HepG2 (cell line): Measurements from ENCODE around the gene CMIP. TPM values are rescaled to one million over a fixed set of nuclear protein-coding genes. Genes with fewer than 3 reads are reported as not detected.

Experiments used
- ATF6 ChIP-seq: sonication (generic); formaldehyde crosslinking; conservative IDR thresholded peaks from 2 replicates; pipeline ENCODE4 v1.4.0; 2020; ENCODE audit warnings: missing genetic modification reagents
- CAMTA2 ChIP-seq: sonication (generic); formaldehyde crosslinking; IDR thresholded peaks from 2 replicates; pipeline ENCODE4 v1.4.0; 2020; ENCODE audit warnings: mild to moderate bottlenecking, missing genetic modification reagents, borderline replicate concordance
- CHCHD3 ChIP-seq: sonication (generic); formaldehyde crosslinking; IDR thresholded peaks from 2 replicates; pipeline ENCODE4 v1.8.0; 2022; ENCODE audit warnings: mild to moderate bottlenecking, missing genetic modification reagents, moderate library complexity
- IRF2 ChIP-seq: IDR thresholded peaks from 2 replicates; pipeline ENCODE4 v1.6.1; 2018; ENCODE audit warnings: missing genetic modification reagents, missing compliant biosample characterization
- NPAS2 ChIP-seq: sonication (generic); formaldehyde crosslinking; IDR thresholded peaks from 2 replicates; pipeline ENCODE4 v1.8.0; 2022; ENCODE audit warnings: mild to moderate bottlenecking, missing genetic modification reagents, borderline replicate concordance
- TCF7L2 ChIP-seq: IDR thresholded peaks from 2 replicates; pipeline ENCODE4 v1.6.1; 2011; ENCODE audit warnings: mild to moderate bottlenecking, low read depth, low read length, moderate library complexity
- TERF1 ChIP-seq: sonication (generic); formaldehyde crosslinking; IDR thresholded peaks from 2 replicates; pipeline ENCODE4 v1.8.0; 2022; ENCODE audit warnings: mild to moderate bottlenecking, missing genetic modification reagents, moderate library complexity
- TFDP1 ChIP-seq: IDR thresholded peaks from 2 replicates; pipeline ENCODE4 v1.6.1; 2016; ENCODE audit warnings: missing compliant biosample characterization, missing genetic modification reagents, borderline replicate concordance
- ZBTB43 ChIP-seq: sonication (generic); formaldehyde crosslinking; conservative IDR thresholded peaks from 2 replicates; pipeline ENCODE4 v1.4.0; 2020; ENCODE audit warnings: missing genetic modification reagents
- ZFP41 ChIP-seq: sonication (generic); formaldehyde crosslinking; IDR thresholded peaks from 2 replicates; pipeline ENCODE4 v1.4.0; 2020; ENCODE audit warnings: mild to moderate bottlenecking, missing genetic modification reagents, borderline replicate concordance
- ZFP90 ChIP-seq: sonication (generic); formaldehyde crosslinking; IDR thresholded peaks from 2 replicates; pipeline ENCODE4 v1.8.0; 2022; ENCODE audit warnings: missing genetic modification reagents, mild to moderate bottlenecking, inconsistent platforms, borderline replicate concordance
- ZHX1 ChIP-seq: sonication (generic); formaldehyde crosslinking; IDR thresholded peaks from 2 replicates; pipeline ENCODE4 v1.8.1; 2022; ENCODE audit warnings: low read depth, mild to moderate bottlenecking, missing genetic modification reagents
- ZNF230 ChIP-seq: sonication (generic); formaldehyde crosslinking; IDR thresholded peaks from 2 replicates; pipeline ENCODE4 v1.4.0; 2020; ENCODE audit warnings: mild to moderate bottlenecking, missing genetic modification reagents
- ZNF317 ChIP-seq: sonication (generic); formaldehyde crosslinking; IDR thresholded peaks from 2 replicates; pipeline ENCODE4 v1.5.0; 2020; ENCODE audit warnings: mild to moderate bottlenecking, missing genetic modification reagents
- ZNF367 ChIP-seq: sonication (generic); formaldehyde crosslinking; IDR thresholded peaks from 2 replicates; pipeline ENCODE4 v1.4.0; 2020; ENCODE audit warnings: missing genetic modification reagents, borderline replicate concordance
- ZNF441 ChIP-seq: sonication (generic); formaldehyde crosslinking; IDR thresholded peaks from 2 replicates; pipeline ENCODE4 v1.7.0; 2021; ENCODE audit warnings: missing genetic modification reagents, borderline replicate concordance
- ZNF530 ChIP-seq: sonication (generic); formaldehyde crosslinking; IDR thresholded peaks from 2 replicates; pipeline ENCODE4 v1.5.0; 2020; ENCODE audit warnings: low read depth, mild to moderate bottlenecking, missing genetic modification reagents
- ZNF619 ChIP-seq: sonication (generic); formaldehyde crosslinking; IDR thresholded peaks from 2 replicates; pipeline ENCODE4 v1.4.0; 2020; ENCODE audit warnings: mild to moderate bottlenecking, missing genetic modification reagents
- ZNF713 ChIP-seq: sonication (generic); formaldehyde crosslinking; IDR thresholded peaks from 2 replicates; pipeline ENCODE4 v1.4.0; 2020; ENCODE audit warnings: mild to moderate bottlenecking, missing genetic modification reagents
- polyA plus RNA-seq, 8 experiments: library from polyadenylated mRNA; depleted of rRNA in 3 of 8; stranded (reverse) in 7 of 8; unstranded in 1 of 8; fragments of >200 nt; fragmentation: Illumina TruSeq in 4 of 8; extraction: Trizol in 4 of 8; gene quantifications; 2 replicates each; pipeline versions ENCODE4 v1.2.1 to v1.2.3, GENCODE V29; 2011 to 2016; ENCODE audit warnings: low read depth in 4 of 8, missing spikeins in 1 of 8, mixed read lengths in 1 of 8; ENCODE audit not compliant: insufficient read depth in 1 of 8
- total RNA-seq, 5 experiments: library from RNA; depleted of rRNA; stranded (reverse); fragments of >200 nt; fragmentation: Illumina TruSeq; extraction: Trizol; gene quantifications; 2 replicates each; pipeline ENCODE4 v1.2.3, GENCODE V29; 2016; ENCODE audit warnings: low read depth in 1 of 5

CMIP gene
- total and polyA plus RNA-seq, 2 of the 13 experiments (the other 11 are each of a cell fraction or from before 2014, with no cell fraction given) = 10.9 to 18.1 TPM

- TF ChIP-seq ZNF367 (CRISPR knock-in tag) = no peak
- TF ChIP-seq IRF2 (CRISPR knock-in tag) = peak; percentile 90
- TF ChIP-seq TCF7L2 = no peak
- TF ChIP-seq TERF1 (CRISPR knock-in tag) = no peak
- TF ChIP-seq NPAS2 (CRISPR knock-in tag) = no peak
- 0 out of 2 replicates have a peak, but pooled peaks have one; percentile 56 for TF ChIP-seq ZNF619 (CRISPR knock-in tag)
- TF ChIP-seq TFDP1 (CRISPR knock-in tag) = peak; percentile 79; the same call in 1 of the 2 replicates
- peak; percentile 97; the same call in 1 of the 2 replicates for TF ChIP-seq ZNF713
- TF ChIP-seq ZNF317 (CRISPR knock-in tag) = no peak; the same call in 1 of the 2 replicates
- no peak for TF ChIP-seq ZBTB43 (CRISPR knock-in tag)
- peak; percentile 57; the same call in 1 of the 2 replicates for TF ChIP-seq ZNF230 (CRISPR knock-in tag)
- no peak for TF ChIP-seq CHCHD3 (CRISPR knock-in tag)
- peak; percentile 31; the same call in 1 of the 2 replicates for TF ChIP-seq ZFP41 (CRISPR knock-in tag)
- peak; percentile 63; the same call in 1 of the 2 replicates for TF ChIP-seq ZNF441 (CRISPR knock-in tag)
- TF ChIP-seq CAMTA2 (CRISPR knock-in tag) = 0 out of 2 replicates have a peak, but pooled peaks have one; percentile 10
- TF ChIP-seq ZNF530 (CRISPR knock-in tag) = no peak
- TF ChIP-seq ZHX1 (CRISPR knock-in tag) = peak; percentile 82
- TF ChIP-seq ATF6 (CRISPR knock-in tag) = no peak
- TF ChIP-seq ZFP90 (CRISPR knock-in tag) = no peak; the same call in 1 of the 2 replicates
These were observed 12.1 kb downstream of the CMIP start (continued) for GRCh38 chr16:81456523-81457325.
